Measurements from ENCODE around the gene EYA3. TPM values are rescaled to one million over a fixed set of nuclear protein-coding genes. Genes with fewer than 3 reads are reported as not detected.

EYA3 gene
- total RNA-seq, 1 donor from 2014 or later, result 20.7 TPM

DNA sequence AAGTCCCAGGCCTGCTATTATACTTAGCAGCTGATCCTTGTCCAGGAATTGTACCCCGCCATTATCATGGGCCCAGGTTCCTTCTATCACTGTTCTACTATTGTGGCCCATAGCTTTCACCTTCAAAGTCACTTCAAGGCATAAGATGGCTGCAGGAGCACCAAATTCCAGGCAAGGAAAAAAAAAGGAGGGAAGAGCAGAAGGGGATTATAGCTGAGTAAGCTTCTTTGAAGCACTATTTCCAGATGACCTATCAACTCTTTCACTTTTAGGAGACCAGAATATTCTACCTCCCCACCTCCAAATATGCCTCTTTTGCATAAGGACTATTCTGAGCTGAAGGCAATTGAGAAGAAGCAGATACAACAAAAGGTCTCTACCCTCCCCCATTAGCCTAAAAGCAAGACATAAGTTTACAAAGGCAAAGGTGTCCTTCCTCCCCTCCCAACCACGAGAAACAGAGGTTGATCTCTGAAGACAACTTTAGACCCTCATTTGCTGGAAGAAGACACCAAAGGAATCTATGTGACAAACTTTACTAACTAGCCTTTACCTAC lies 46.3 kb upstream of the EYA3 start:
- H3K27ac Mint-ChIP-seq (ENCODE audit: unreplicated experiment), result no peak overlapping the region
- H3K9me3 Mint-ChIP-seq (ENCODE audit: unreplicated experiment), result no peaks in the 10 kb centered on the region

DNA sequence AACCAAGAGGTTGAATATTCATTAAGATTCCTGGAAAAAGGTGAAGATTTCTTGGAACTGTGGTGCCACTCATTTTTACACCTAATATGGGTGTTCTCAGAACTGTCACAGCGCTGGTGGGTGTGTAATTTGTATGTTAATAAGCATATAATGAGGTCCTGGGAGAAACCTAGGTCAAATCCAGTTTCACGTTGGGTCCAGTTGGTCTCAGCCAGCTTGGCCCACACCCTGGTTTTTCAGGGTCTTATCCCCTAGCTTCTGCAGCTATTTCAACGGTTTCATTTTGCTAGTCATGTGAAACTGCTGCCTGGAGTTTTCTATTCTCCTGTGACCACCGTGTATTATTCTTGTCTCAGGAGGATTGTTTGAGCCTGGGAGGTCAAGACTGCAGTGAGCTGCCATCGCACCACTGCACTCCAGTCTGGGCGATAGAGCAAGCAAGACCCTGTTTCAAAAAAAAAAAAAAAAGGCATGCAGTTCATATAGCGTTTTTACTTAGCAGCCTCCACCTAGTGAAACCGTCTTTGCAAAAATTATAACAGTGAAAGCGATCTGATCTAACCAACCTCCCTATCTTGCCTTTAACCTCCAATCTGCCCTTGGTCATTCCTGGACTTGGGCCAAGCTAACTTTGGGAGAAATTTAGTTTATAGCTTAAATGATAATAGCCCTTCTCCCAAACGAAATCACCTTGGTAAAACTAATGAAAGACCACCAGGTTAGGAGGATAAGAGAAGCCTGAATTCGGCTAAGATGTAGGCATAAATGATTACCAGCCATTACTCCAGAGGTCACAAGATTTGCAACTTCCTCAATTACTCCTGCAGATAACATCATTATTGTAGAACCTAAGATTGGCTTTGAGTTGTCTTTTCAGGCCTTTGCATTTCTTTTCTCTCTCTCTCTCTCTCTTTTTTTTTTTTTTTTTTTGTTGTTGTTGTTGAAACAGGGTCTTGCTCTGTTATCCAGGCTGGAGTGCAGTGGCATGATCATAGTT lies 44.1 kb upstream of the EYA3 start:
- Mint-ChIP-seq H3K27me3 (ENCODE audit: unreplicated experiment) (peaks cover 3% of the 10 kb centered on the region), H3K4me3 (ENCODE audit: unreplicated experiment) (no peak overlapping the region), H3K27ac (ENCODE audit: unreplicated experiment) (no peak overlapping the region), H3K9me3 (ENCODE audit: unreplicated experiment) (no peaks in the 10 kb centered on the region), H3K36me3 (ENCODE audit: low read depth, unreplicated experiment) (no peaks in the 10 kb centered on the region), H3K4me1 (ENCODE audit: unreplicated experiment) (peaks cover 8% of the 10 kb centered on the region)
- no peak for DNase-seq (ENCODE audit: low spot score)
- TF ChIP-seq, protein P1, sequence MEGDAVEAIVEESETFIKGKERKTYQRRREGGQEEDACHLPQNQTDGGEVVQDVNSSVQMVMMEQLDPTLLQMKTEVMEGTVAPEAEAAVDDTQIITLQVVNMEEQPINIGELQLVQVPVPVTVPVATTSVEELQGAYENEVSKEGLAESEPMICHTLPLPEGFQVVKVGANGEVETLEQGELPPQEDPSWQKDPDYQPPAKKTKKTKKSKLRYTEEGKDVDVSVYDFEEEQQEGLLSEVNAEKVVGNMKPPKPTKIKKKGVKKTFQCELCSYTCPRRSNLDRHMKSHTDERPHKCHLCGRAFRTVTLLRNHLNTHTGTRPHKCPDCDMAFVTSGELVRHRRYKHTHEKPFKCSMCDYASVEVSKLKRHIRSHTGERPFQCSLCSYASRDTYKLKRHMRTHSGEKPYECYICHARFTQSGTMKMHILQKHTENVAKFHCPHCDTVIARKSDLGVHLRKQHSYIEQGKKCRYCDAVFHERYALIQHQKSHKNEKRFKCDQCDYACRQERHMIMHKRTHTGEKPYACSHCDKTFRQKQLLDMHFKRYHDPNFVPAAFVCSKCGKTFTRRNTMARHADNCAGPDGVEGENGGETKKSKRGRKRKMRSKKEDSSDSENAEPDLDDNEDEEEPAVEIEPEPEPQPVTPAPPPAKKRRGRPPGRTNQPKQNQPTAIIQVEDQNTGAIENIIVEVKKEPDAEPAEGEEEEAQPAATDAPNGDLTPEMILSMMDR (IDR thresholded peaks at IDR 0.05; ENCODE audit: unreplicated experiment), result no peak

More for the DNA sequence above, 46.3 kb upstream of the EYA3 start:
- Mint-ChIP-seq H3K36me3 (ENCODE audit: low read depth, unreplicated experiment) (no peaks in the 10 kb centered on the region), H3K4me1 (ENCODE audit: unreplicated experiment) (peaks cover 14% of the 10 kb centered on the region), H3K4me3 (ENCODE audit: unreplicated experiment) (no peak overlapping the region), H3K27me3 (ENCODE audit: unreplicated experiment) (peaks cover 4% of the 10 kb centered on the region)
- no peak for DNase-seq (ENCODE audit: low spot score)
- TF ChIP-seq, protein P1 (IDR thresholded peaks at IDR 0.05; ENCODE audit: unreplicated experiment), result no peak

DNA sequence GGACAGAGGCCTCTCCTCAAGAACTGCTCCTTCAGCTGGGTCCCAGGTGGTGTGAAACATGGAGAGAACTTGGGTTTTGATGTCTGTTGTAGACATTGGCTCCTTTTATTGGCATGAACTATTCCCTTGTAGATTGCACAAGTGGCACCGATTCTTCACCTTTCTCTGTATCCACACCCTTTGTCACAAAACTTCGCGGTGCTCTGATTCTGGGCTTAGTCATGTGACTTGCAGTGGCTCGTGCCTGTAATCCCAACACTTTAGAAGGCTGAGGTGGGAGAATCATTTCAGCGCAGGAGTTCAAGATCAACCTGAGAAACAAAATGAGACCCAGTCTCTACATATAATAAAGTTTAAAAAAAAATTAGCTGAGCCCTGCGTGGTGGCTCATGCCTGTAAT lies 42.5 kb upstream of the EYA3 start:
- Mint-ChIP-seq H3K9me3 (ENCODE audit: unreplicated experiment) (no peaks in the 10 kb centered on the region), H3K36me3 (ENCODE audit: low read depth, unreplicated experiment) (no peaks in the 10 kb centered on the region), H3K27me3 (ENCODE audit: unreplicated experiment) (peaks cover 3% of the 10 kb centered on the region), H3K4me3 (ENCODE audit: unreplicated experiment) (no peak overlapping the region), H3K4me1 (ENCODE audit: unreplicated experiment) (peaks cover 4% of the 10 kb centered on the region), H3K27ac (ENCODE audit: unreplicated experiment) (no peak overlapping the region)
- DNase-seq (ENCODE audit: low spot score), result no peak
- TF ChIP-seq, protein P1 (IDR thresholded peaks at IDR 0.05; ENCODE audit: unreplicated experiment), result no peak

DNA sequence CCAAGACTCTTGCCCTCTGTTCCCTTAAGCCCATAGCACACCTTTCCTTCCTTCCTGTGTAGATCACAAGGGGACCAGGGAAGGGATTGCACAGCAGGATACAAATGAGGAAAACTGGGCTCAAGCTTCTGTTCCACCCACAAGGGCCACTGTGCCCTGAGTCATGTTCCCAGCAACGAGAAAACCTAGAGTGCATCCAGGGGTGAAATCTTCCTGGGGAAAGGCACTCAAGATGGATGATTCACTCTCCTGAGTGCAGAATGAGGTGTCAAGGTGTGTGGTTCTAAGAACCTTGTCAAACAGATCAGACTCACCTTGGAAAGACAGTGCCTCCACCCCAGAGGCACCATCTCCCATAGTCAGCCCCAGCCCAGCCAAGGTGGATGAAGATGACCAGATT lies 40.7 kb upstream of the EYA3 start:
- Mint-ChIP-seq H3K27me3 (ENCODE audit: unreplicated experiment) (peaks cover 2% of the 10 kb centered on the region), H3K4me1 (ENCODE audit: unreplicated experiment) (no peaks in the 10 kb centered on the region), H3K9me3 (ENCODE audit: unreplicated experiment) (no peaks in the 10 kb centered on the region), H3K36me3 (ENCODE audit: low read depth, unreplicated experiment) (no peaks in the 10 kb centered on the region), H3K27ac (ENCODE audit: unreplicated experiment) (no peak overlapping the region), H3K4me3 (ENCODE audit: unreplicated experiment) (no peak overlapping the region)
- DNase-seq (ENCODE audit: low spot score), result no peak
- TF ChIP-seq, protein P1 (IDR thresholded peaks at IDR 0.05; ENCODE audit: unreplicated experiment), result no peak

Measured in endothelial cell (in vitro differentiated cells).